Anterior cingulate cortex (tissue), 58 donors: ENCODE data around the gene SLC26A2.

Experiments
- DNase-seq, 58 donors: peaks; one replicate each; lab custom pipeline; 2025; lab: John Stamatoyannopoulos, UW

Gene SLC26A2

GRCh38 chr5:149999866-150000255, 39.3 kb downstream of the SLC26A2 start:
- no peak for DNase-seq

GRCh38 chr5:150000256-150000989, 39.9 kb downstream of the SLC26A2 start, which contains the start of the genes HMGXB3 and TIGD6:
Gene HMGXB3, plus strand, starts transcription at chr5:150000739. Its CDS starts 4,114 bp downstream, at chr5:150004853.
Gene TIGD6, minus strand, starts transcription at chr5:150000654. Its CDS starts 4,306 bp downstream, at chr5:149996348.
- peak; percentile 65 to 94 (median 89) for DNase-seq

- peak in 10 of 58 donors; percentile 11 to 68 (median 44) for DNase-seq
Measured at GRCh38 chr5:150000990-150001659, 40.6 kb downstream of the SLC26A2 start.

DNA sequence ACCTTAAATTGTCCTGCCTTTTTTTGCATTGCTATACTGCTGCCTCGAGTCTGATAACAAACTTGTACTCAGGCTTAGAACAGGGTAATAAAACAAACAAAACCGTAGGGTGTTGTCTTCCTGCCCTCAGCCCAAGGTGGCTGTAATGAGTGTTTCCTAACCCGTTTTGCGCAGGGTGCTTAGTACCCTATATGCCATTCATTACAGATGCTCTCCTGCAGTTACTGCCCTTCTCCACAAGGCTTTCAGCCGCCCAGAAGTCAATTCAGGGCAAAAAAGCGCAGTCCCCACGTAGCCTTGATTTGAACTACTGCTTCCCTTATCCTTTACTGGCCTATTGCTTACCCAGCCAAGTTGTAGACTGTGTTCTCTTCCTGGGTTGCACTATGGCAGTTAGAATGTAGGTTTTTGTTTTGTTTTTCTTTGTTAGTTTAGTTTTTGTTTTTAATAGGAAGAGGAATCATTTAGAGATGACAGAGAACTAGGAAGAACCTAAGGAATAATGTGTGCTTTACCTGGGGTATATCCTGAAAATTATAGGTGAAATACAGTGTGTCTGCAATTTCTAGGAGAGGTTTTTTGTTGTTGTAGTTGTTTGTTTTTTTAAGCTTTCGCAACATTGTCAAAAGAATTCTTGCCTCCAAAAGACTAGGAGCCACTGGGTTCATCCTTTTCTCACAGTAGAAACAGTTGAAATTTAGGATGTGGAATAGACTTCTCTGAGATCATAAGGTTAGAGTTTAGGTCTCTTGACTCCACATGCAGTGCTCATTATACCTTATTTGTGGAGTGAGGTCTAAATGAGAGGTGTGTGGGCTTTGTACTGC, 41.3 kb downstream of the SLC26A2 start:
- DNase-seq = peak in 2 of 58 donors; percentile 6 to 14

DNA sequence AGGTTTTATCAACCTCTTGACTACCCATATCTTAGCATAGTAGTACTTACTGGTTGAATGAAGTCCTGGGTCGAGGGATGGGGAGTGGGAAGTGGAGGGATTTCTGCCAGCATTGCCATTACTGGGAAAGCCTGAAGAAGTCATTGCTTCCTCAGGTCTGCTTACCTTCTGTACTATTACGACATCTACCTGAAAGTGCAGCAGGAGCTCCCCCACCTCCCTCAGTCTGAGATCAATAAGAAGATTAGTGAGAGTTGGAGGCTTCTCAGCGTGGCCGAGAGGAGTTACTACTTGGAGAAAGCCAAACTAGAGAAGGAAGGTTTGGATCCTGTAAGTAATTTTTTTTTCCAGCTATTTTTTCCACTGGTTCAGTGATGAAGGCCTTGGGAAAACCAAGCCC, 45.8 kb downstream of the SLC26A2 start:
- no peak for DNase-seq

- DNase-seq = no peak
Measured at GRCh38 chr5:150007050-150007449, 46.5 kb downstream of the SLC26A2 start.

- no peak for DNase-seq
Measured at GRCh38 chr5:150009671-150010387, 49.3 kb downstream of the SLC26A2 start.

DNA sequence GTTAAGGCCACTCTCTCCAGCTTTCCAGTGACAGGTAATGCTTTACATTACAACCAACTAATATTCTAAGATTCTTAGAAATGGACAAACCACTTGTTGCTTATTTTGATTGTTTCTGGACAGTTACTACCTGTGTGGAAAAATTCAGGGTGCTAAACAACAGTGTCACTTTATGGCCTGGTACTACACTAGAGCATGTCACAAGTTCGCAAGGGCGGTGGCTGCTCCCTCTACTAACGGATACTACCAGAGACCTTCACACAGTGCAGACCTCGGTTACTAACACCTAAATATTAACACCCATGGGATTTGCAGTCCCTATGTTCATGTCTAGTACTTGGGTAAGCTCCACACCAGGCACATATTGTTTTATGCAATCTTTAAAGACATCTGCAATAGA, 53.4 kb downstream of the SLC26A2 start:
- no peak for DNase-seq

DNA sequence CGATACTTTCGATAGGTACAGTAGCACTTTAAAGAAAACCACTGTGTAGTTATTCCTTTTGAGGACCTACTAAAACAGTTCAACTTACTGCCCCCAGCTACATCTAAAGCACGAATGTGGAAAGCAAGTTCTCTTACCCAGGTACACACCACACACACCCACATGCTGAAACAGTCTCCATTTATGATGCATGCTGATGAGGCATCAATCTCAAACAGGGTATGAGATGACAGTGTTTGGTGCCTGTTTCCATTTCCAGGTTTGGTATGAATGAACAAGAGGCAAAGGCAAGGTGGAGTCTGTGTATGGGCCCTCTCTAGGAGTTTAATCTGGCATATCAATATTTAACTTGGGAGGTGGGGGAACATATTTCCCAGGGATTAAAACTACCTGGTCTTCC, 53.9 kb downstream of the SLC26A2 start:
- DNase-seq = no peak

- no peak for DNase-seq
Measured at GRCh38 chr5:150015415-150015814, 54.9 kb downstream of the SLC26A2 start.

DNA sequence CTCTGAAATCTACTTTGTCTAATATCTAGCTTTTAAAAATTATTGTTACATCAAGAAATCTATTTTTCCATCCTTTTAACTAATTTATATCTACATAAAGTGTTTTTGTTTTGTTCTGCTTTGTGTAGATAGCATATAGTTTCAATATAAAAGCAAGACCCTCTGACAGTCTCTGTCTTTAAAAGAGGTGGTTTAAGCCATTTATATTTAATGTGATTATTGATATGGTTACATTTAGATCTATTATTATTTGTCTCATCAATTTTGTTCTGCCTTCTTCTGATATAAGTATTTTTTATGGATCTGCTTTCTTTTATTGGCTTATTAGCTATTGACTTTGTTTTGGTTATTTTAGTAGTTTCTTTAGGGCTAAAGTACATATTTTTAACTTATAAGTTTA, 56.0 kb downstream of the SLC26A2 start:
- DNase-seq = no peak

DNA sequence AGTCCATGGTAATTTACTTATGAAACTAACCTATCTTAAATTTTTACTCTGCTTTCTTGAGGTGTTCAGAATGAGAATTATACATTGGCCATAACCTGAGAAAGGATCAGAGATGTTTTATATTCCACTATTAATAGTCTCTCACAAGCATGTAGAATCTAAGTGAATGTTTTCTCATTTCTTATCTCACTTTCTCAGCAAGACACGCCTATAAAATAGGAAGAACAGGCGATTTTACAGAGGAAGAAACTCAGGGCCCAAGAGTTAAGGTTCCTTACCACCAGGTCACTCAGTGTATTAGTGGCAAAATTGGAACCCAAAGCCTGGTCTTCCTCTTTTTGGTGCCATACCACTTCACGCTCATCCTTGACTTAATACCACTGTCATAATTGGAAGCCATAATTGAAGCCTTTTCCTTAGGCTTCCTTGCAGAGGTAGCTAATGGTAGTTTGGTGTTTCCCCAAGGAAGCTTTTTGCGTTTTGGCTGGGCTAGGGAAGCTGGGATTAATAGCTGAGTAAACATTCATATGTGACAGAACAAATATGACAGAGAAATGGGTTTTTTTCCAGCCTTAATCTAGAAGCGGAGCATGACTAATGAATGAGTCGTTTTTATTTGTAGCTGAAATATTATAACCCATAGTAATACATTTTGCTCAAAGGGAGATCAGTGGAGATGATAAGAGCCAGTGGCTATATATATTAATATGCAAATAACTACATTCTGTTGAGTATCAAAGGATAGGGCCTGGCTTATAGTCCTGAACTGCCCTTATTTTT, 56.9 kb downstream of the SLC26A2 start:
- DNase-seq = no peak

DNA sequence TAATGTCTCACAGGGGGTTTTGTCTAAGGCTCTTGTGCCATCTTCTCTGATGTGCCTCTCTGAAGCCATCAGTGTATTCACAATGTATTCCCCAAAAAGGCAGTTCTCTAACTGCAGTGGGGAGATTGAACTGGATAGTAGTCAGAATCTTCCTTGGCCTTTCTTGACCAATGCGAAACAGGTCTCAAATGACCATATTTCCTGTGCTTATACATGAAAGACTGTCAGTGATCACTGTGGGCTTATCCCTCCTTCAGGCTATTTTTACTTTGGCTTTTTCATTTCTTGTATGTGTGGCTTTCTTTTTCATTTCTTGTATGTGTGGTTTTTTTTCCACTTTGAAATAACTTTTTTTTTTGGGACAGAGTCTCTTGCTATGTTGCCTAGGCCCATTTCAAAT, 59.7 kb downstream of the SLC26A2 start:
- DNase-seq = no peak

DNA sequence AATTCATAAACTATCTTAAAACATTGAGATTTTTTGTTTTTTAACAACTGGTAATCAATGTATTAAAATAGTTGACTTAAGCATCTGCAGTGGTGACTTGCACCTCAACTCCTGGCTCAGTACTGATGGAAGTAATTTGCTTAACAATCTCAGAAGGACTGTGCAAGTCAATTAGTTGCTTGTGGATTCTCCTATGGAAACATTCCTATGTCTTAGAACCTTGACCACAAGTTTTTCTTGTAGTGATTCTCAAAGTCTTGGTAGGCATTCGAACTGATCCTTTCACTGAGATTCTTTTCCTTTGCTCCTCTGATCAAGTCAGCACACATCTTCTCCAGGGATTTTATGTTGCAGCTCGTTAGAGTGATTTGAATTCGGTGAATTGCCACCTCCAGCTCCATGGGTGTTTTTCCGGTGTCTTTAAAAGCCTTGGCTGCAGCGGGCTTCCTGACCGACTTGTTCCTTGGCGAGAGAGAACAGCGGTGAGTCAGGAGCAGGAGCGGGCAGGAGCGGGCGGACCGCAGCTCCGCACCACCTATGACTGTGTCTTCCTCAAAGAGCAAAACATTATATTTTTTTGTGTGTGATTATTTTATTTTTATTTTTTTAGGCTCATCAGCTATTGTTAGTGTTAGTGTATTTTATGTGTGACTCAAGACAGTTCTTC, 61.1 kb downstream of the SLC26A2 start:
- peak in 9 of 58 donors; percentile 1 to 51 (median 11) for DNase-seq

- DNase-seq = no peak
Measured at GRCh38 chr5:150022158-150022531, 61.6 kb downstream of the SLC26A2 start.

DNA sequence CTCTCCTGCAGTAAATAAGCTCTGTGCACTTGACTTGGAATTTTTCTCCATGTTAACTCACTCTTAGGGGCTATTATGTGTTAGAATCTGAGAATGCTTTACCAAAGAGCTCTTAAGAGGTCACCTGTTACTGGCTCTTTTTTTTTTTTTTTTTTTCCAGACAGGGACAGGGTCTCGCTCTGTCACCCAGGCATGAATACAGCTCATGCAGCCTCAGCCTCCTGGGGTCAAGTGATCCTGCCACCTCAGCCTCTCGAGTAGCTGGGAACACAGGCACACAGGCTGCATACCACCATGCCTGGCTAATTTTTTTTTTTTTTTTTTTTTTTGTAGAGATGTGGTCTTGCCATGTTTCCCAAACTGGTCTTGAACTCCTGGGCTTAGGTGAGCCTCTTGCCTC, 62.1 kb downstream of the SLC26A2 start:
- DNase-seq = no peak

DNA sequence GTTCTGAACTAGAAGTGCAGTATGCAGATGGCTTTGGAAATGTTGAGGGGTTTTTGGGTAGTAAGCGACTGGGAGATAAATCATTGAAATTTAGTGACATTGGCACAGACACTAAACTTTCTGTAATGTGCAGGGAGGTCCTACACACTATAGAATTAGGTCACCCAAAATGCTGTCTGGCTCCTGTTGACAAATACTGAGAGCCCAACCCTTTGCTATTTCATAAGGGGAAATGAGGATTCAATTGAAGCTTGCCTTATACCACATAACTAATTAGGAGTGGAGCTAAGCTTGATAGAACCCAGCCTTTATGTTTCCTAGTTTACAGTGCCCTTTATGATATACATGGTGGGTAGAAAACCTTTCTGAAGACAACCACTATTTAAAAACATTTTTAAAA, 62.6 kb downstream of the SLC26A2 start:
- no peak for DNase-seq

- DNase-seq = peak in 4 of 58 donors; percentile 6 to 19 (median 6)
Measured at GRCh38 chr5:150024346-150024984, 63.9 kb downstream of the SLC26A2 start.
